Right ventricle myocardium superior (tissue), 1 donor: ENCODE results near the gene BCAS1. TPM values are rescaled to one million over a fixed set of nuclear protein-coding genes. Genes with fewer than 3 reads are reported as not detected.
A peak's percentile ranks its signal among the peaks of the same experiment; 100 is the strongest.

ENCODE experiments used
- ATAC-seq: fragments of 200-7000 bp; cut with Tn5 transposase; one replicate; pipeline ENCODE4 v1.9.1; 2020; ENCODE audit warnings: mild to moderate bottlenecking; ENCODE audit not compliant: poor library complexity
- DNase-seq: peaks from one replicate; pipeline ENCODE4 v3.0.0-alpha.2; 2020
- intact Hi-C: fragments of 100-400 bp; cut with DNase I; formaldehyde crosslinking; loops from one replicate; pipeline ENCODE4 v1.11.2; 2022
- total RNA-seq: library from RNA; stranded (reverse); fragmentation: NEBNext Ultra II Directional; extraction: Animal tissue kit (Norgen Biotek cat#: 25700); gene quantifications from one replicate; pipeline ENCODE4 v1.2.1, GENCODE V29; 2021
- donor health status: DM: no; HTN: yes; CAD: no; lungs with severe emphysema.

BCAS1 gene
- total RNA-seq, 1 donor from 2014 or later = not detected

DNA sequence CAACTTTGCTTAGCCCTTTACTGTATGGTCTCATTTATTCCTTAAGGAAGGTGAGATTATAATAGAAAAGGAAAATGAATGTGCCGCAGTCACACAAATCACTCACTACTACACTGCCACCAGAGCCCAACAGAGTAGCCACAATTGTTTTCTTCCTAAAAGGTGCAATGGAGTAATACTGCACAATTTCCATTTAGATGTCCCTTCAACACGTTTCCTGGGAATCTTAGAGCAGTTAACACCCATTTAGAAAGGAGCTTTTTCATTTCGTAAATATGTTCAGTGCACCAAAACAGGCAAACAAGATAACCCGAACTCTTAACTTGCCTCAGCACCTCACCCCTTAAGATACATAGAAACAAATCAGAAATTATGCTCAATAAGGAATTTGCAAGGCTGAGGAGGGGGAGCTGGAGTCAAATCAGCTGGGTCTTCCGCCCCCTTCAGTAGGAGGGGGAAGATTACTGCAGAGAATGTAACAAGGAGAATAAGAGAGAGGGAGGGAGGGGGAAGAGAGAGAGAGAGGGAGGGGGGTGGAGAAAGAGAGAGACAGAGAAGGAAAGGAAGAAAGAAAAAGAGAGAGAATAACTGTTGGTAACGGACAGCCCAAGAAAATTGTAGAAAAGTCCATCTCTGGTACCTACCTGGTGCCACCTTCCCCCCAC, 155.5 kb downstream of the BCAS1 start:
- ATAC-seq = peak; percentile 16
- DNase-seq = no peak
- intact Hi-C loops = no loop called here

DNA sequence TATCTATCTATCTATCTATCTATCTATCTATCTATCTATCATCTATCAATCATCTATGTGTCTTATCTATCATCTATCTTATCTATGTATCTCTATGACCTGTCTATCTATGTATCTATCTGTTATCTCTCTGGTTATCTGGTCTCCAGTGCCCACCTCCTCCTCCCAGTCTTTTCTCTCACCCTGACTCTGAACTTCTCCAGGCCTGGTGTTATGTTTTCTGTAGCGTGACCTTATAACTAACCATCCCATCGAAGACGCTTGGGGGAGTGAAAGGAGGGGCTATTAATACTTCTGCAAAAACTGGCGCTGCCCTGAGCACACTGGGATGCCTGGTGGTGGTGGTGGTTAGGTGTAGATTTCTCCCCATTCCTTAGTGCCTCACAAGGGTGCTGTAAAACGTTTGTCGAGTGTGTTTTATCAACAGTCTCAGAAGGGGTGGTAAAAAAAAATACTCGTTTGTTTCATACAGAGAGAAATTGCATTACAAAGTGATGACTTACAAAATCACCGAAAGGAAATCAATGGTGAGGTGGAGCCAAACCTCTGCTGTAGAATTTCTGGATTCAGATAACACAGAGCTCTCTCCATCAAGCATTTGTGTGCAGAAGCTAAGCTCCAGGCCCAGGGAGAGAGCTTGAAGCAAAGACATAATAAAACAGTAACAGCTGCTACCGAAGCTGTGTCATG, 156.2 kb downstream of the BCAS1 start:
- DNase-seq (no peak), ATAC-seq (no peak)
- intact Hi-C loops = no loop called here

DNA sequence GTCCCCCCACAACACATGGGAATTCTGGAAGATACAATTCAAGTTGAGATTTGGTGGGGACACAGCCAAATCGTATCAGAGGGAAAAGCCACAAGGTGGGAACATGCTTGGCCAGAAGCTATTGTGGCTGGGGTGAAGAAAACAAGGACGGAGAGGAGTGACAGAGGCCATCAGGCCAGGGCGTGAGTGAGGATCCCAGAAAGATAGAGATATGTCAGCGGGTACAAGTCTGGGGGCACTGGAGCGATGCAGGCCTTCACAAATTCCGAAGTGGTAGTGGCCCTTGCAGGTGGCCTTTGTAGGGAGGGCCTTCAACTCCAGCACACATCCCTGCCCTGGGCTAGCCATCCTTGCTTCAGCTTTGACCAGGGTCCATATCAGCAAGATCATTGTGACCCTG, 159.1 kb downstream of the BCAS1 start:
- no peak for ATAC-seq
- intact Hi-C loops = no loop called here
- DNase-seq = no peak

DNA sequence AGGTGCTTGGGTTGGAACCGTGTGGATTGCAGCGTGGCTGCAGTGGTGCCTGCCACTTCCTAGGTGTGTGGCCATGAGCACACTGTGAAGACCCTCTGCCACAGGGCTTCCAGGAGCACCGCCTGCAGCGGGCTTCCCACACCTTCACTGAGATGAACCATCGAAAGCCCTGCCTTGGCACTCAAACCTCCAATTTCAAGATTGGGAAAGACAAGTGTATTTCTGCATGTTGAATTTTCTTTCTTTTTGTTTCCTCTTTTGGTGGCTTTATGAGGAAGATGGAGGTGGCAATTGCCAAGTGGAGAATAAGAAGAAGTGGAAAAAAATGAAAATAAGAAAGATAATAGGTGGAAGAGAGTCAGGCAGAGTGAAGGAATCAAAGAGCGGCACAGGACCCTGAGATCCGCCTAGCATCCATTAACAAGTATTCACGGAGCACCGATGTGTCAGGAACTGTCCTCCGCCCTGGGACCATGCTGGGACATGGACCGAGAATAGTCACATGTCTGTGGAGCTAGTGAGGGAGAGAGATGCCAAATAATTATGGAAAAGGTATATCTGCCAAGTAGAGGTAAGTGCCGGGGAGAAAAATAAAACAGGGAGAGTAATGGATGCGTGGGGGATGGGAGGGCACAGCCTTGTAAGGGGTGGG, 159.9 kb downstream of the BCAS1 start:
- ATAC-seq (no peak), DNase-seq (no peak)
- intact Hi-C loops = no loop called here

DNA sequence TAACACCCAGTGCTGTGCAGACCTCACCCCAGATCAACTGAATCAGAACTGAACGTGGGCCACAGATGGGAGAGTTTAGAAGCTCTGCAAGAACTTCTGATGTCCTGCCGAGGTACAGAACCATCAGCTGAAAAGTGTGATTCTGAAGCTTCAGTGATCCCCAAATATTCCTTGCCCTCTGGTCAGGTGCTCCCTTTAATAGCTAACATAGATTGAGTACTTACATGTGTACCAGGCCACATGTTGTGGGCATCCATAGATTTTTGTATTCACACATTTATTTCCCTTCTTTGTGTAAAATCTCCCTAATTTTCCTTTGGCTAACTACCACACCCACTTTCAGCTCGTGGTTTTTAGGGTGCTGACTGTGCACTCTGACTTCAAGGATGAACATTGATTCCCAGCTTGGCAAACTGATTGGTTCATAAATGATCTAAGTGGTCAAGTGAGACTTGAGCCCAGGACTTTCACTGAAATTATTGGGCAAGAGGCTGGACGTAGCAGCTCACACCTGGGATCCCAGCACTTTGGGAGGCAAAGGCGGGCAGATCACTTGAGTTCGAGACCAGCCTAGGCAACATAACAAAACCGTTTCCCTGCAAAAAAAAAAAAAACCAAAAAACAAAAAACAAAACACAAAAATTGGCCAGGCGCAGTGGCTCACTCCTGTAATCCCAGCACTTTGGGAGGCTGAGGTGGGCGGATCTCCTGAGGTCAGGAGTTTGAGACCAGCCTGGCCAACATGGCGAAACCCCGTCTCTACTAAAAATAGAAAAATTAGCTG, 162.2 kb downstream of the BCAS1 start:
- intact Hi-C loops = no loop called here
- no peak for DNase-seq
- no peak for ATAC-seq

DNA sequence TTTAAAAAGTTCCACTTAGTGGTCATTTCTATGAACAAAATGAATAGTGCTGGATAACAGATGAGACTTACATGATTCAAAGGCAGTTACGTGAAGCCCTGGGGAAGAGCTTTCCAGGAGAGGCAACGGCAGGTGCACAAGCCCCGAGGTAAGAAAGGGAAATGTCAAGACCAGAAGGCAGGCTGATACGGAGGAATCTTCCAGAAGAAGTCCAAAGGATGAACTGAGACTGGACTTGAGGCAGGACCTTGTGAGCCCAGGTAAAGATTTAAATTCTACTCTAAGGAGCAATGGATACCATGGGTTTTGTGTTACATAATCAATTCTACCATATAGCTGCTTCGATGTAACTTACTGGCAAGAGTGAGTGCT, 164.6 kb downstream of the BCAS1 start:
- ATAC-seq (no peak), DNase-seq (no peak)
- intact Hi-C loops = no loop called here

DNA sequence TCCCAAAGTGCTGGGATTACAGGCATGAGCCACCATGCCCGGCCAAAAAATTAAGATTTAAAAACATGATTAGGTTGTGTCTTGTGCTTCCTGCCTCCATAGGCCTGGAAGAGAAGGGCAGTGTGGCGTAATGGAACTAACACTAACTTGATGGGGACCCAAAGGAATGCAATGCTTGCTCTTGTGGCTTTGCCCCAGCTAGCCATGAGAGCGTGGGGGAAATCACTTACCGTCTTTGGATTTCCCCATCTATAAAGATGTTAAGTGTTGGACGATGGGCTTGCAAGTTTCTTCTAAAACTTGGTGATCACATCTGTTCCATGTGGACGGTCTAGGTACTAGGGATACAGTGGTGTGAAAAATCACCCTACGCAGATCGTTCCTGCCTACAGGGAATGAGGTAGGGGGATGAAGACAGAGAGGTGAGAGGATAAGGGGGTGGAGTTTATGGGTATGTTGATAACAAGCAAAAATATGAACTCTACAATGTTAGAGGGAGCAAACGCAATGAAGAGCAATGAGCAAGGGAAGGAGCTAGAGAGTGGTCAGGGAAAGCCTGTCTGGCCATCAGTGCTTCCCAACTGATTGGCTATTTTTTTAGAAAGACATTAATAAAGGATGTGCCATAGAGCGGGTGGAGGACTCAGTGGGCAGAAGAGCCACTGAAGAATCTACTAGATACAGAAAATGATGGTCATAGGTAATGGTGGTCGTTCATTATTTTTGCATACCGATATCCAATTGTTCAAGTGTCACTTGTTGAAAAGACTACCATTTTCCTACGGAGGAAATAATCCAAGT, 165.2 kb downstream of the BCAS1 start:
- DNase-seq (no peak), ATAC-seq (no peak)
- intact Hi-C loops = no loop called here

DNA sequence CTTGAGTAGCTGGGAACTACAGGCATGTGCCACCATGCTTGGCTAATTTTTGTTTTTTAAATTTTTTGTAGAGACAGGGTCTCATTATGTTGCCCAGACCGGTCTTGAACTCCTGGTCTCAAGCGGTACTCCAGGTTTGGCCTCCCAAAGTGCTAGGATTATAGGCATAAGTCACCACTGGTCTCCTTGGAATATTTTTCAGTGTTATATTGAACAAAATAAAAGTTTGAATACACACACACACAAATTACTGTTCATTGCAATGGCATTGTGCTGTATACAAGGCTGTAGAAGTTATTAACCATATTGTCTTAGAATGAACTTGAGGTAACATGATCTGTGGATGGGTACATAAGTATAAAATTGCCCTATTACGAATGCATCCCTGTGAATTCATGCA, 166.1 kb downstream of the BCAS1 start:
- intact Hi-C loops = no loop called here
- DNase-seq = no peak
- ATAC-seq = no peak

DNA sequence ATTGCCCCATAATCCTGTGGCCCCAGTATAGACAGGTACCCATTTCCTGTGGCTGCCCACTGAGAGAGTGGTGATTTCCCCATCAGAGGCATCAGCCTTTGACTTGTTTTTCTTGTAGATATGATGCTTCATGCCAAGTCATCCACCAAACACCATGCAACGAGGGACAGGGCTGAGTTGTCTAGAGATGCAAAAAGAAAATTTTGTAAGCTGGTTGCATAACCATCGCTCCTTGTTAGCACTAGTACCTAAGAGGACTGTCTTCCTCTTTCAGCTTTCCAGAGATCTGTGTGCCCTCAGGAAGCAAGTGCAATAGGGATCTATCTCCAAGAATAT, 166.8 kb downstream of the BCAS1 start:
- DNase-seq (no peak), ATAC-seq (no peak)
- intact Hi-C loops = no loop called here

DNA sequence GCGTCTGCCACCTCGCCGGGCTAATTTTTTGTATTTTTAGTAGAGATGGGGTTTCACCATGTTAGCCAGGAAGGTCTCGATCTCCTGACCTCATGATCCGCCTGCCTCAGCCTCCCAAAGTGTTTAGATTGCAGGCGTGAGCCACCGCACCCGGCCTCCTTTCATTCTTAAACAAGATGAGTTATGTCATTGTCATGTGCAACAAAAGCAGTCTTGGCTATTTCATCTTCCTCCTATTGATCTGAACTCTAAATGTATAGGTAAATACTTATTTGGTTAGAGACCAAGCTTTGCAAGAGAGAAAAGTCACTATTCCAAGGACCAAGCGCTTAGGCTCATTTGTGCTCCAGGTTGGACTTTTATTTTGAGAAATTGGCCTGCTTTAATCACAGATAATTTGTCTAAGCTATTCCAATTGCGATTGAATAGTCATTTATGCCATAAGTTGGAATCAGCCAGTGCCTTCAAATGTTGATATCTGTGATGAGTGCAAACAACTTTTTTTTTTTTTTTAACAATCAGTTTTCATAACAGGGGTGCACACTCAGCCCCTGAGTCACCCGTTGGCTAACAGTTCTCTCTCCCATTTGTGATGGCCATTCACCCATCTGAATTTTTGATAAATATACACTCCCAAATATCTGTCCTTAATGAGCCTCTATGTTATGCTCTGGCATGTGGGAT, 167.3 kb downstream of the BCAS1 start:
- ATAC-seq (no peak), DNase-seq (no peak)
- intact Hi-C loops = no loop called here

DNA sequence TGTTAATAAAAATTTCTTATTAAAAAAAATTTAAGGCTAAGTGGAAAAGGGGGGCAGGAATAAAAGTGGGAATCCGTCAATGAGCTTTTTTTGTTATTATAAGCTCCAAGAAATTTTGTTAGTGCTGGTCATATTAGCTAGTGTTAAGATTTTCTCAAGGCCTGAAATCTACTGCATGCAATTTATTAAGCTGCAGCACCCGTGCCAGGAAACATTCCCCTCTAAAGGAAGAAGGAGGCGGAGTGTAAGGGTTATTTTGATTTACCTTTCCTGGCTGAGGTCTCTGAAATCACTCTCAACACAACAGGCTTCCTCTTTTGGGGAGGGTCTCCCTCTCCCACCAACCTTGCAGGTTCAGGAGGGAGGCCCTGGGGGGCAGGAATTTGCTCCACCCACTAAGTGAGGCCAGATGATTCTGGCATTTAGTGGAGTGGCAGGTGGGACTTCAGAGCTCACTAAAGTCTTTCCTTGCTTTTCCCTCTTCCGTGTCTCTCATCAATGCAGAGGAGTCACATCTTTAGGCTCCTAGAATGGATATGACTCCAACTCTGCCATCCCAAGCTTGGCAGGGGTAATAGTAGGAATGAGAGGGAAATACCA, 168.8 kb downstream of the BCAS1 start:
- DNase-seq = no peak
- intact Hi-C loops = no loop called here
- ATAC-seq = no peak

DNA sequence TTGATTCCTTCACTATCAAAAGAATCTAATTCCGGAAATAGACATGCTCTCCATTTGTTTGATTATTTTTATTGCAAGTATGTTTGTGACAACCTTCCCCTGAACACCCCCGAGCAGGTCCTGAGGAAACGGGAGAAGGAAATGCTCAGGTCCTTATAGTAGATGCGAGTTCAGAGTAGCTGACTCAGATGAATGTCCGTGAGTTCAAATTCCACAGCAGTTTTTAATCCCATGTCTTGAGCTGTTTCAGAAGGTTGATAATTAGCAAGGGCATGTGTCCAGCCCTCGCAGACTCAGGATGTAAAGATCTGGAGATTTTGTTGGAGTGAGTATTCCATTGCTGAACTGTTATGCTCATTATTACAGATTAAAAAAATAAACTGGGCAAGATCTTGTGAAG, 169.3 kb downstream of the BCAS1 start:
- ATAC-seq (no peak), DNase-seq (no peak)
- intact Hi-C loops = no loop called here

DNA sequence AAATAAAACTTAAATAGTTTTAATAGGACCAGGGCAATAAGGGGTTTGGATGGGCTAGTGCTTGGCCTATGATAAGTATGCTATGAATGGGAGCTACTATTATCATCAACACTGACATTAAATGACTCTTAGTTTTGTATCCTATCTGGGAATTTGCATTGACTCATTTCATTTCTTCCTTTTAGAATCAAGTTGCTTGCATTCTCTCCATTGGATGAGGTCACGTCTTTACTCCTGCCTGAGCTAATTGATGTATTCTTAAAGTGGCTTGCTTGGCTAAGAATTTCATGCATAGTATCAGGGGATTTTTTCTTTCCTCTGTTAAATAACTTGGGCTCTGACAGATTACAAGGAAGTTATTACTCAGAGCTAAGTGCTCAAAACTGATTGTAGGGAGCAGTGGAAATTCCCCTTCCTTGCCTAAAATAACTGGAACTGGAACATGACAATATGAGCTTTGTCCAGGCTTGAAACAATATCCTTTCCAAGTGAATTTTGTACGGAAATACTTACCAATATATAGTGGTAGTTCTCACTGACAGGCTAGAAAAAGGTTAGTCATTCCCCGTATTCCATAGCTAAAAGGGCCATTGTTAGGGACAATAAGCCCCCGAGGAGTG, 169.9 kb downstream of the BCAS1 start:
- ATAC-seq = peak; percentile 63
- DNase-seq = no peak
- intact Hi-C loops = no loop called here

DNA sequence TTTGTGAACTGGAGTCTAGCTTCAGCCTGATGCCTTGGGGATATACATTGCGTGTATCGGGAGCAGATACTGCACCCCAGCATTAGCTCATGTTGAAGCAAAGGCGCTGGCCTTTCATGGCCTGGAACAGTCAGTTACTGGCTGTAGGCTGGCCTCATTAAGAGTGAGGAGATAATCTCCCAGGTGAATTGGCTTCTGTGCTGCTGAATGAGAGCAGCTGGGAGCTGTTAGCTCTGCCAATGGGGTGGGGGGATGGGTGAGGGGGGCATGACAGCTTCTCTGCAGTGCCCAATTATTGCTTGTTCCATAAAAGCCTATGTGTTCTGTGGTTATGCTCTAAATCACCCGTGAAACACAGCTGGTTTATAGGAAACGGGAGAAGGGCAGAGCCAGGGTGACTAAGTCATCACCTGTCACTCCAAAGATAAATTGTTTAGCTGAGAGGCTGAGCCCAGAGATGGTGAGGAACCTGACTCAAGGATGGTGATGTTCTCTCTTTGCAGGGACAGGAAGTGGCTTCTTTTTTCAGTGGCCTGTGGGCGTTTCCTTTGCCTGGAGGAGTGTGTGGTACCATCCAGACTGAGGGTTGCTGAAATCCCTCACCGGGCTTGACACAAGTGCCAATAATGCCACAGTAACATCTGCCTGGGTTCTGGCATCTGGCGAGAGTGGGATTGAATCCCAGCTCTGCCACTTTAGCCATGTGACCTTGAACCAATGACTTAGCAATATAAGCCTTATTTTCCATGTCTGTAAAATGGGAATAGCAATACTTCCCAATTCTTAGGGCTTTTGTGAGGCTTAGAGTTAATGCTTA, 170.8 kb downstream of the BCAS1 start:
- peak; percentile 55 for ATAC-seq

DNA sequence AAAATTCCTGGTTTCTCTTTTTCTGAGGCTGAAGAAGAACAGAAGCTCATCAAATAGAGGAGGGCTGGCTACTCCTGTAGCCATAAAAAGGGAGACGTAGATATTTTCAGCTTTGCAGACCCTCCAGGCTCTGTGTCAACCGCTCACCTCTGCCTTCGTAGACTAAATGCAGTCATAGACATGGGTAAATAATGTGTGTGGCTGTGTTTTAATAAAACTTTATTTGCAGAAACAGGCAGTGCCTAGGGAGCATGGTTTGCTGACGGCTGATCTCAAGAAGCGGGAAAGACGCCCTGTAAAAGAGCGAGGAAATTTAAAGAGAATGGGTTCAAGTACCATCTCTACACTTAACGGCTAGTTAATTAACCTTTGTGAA, 171.8 kb downstream of the BCAS1 start:
- no peak for DNase-seq
- intact Hi-C loops = no loop called here
- no peak for ATAC-seq

More for the DNA sequence above, 170.8 kb downstream of the BCAS1 start:
- intact Hi-C loops = no loop called here
- no peak for DNase-seq

DNA sequence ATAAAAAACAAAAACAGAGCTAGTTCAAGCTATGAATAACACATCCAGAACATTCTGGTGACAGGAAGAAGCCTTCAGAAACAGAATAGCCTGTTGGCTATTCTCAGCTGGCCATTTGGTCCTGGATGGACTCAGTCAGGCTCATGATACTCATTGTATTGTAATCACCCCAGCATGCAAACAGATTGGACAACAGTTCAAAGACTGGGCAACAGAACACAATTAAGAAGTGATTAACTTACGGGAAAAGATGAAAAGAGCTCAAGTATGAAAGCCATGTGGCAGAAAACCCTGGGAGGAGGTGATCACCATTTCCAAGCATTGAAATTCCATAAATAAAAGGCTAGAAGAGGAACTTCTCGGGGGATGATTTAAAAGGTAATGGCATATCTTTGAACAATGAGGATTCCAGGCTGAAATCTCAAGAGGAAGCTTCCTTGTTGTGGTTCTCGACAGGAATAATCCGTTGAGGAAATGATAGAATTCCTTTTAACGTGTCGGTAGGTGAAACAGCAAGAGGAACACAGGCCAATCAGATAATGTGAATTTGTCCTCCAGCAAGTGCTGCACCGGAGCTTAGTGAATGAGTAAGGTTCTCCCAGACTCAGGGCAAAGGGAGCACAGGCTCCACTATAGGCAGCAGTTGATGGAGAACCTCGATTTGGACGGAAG, 172.4 kb downstream of the BCAS1 start:
- ATAC-seq = no peak
- intact Hi-C loops = no loop called here
- no peak for DNase-seq
